Measurements from ENCODE around the gene LRRD1.

Gene LRRD1

GRCh38 chr7:92161271-92161670 lies 17.7 kb downstream of the LRRD1 start:
- ChIA-PET POLR2A (no interaction called here), CTCF (interaction anchor here (0.5 to 0.9 kb wide), 2 partner anchors 12 to 18 kb away, joined by 3 read pairs; partner anchors contain the start of gene LRRD1)
- TF ChIP-seq HDGF (IDR thresholded peaks at IDR 0.05; ENCODE audit: borderline replicate concordance) (no peak), TARDBP (IDR thresholded peaks at IDR 0.05) (no peak), FOXA1 (IDR thresholded peaks at IDR 0.05) (no peak), ARNT (IDR thresholded peaks at IDR 0.05) (no peak), LEF1 (IDR thresholded peaks at IDR 0.05; ENCODE audit: borderline replicate concordance) (no peak)
- DNase-seq (ENCODE audit: extremely low spot score), result no peak

- POLR2A ChIA-PET, result no interaction called here
- TF ChIP-seq SP1 (IDR thresholded peaks at IDR 0.05), result no peak
- no peak for TF ChIP-seq LEF1 (IDR thresholded peaks at IDR 0.05; ENCODE audit: borderline replicate concordance)
- no peak for TF ChIP-seq ZNF384 (IDR thresholded peaks at IDR 0.05)
- no peak for TF ChIP-seq PKNOX1 (IDR thresholded peaks at IDR 0.05)
- no peak for TF ChIP-seq FOXM1 (IDR thresholded peaks at IDR 0.05; ENCODE audit: borderline replicate concordance)
- TF ChIP-seq FOXA1 (IDR thresholded peaks at IDR 0.05), result no peak
- no peak for TF ChIP-seq TARDBP (IDR thresholded peaks at IDR 0.05)
- no peak for TF ChIP-seq FOXK2 (IDR thresholded peaks at IDR 0.05)
- TF ChIP-seq ELF4 (IDR thresholded peaks at IDR 0.05), result no peak
- TF ChIP-seq HDGF (IDR thresholded peaks at IDR 0.05; ENCODE audit: borderline replicate concordance), result no peak
- TF ChIP-seq NFRKB (IDR thresholded peaks at IDR 0.05), result no peak
- TF ChIP-seq ARNT (IDR thresholded peaks at IDR 0.05), result no peak
- no peak for TF ChIP-seq BHLHE40 (IDR thresholded peaks at IDR 0.05; ENCODE audit: borderline replicate concordance)
- TF ChIP-seq SUZ12 (IDR thresholded peaks at IDR 0.05), result no peak
- no peak for TF ChIP-seq L3MBTL2 (conservative IDR thresholded peaks at IDR 0.05)
- TF ChIP-seq CTBP1 (IDR thresholded peaks at IDR 0.05; ENCODE audit: borderline replicate concordance), result no peak
- CTCF ChIA-PET, result interaction anchor here (0.7 kb wide), 1 partner anchor 20 kb away, joined by 3 read pairs; the partner anchor contains the start of gene LRRD1
- DNase-seq (ENCODE audit: extremely low spot score), result no peak
Observed at GRCh38 chr7:92158660-92159575, 20.0 kb downstream of the LRRD1 start.

- ChIA-PET CTCF (no interaction called here), POLR2A (no interaction called here)
- no peak for TF ChIP-seq ELF4 (IDR thresholded peaks at IDR 0.05)
- TF ChIP-seq L3MBTL2 (conservative IDR thresholded peaks at IDR 0.05), result no peak
- TF ChIP-seq CTBP1 (IDR thresholded peaks at IDR 0.05; ENCODE audit: borderline replicate concordance), result no peak
- TF ChIP-seq ZNF384 (IDR thresholded peaks at IDR 0.05), result no peak
- no peak for TF ChIP-seq SP1 (IDR thresholded peaks at IDR 0.05)
- TF ChIP-seq SUZ12 (IDR thresholded peaks at IDR 0.05), result no peak
- no peak for TF ChIP-seq FOXM1 (IDR thresholded peaks at IDR 0.05; ENCODE audit: borderline replicate concordance)
- TF ChIP-seq NFRKB (IDR thresholded peaks at IDR 0.05), result no peak
- TF ChIP-seq PKNOX1 (IDR thresholded peaks at IDR 0.05), result no peak
- no peak for TF ChIP-seq LEF1 (IDR thresholded peaks at IDR 0.05; ENCODE audit: borderline replicate concordance)
- no peak for DNase-seq (ENCODE audit: extremely low spot score)
Observed at GRCh38 chr7:92156990-92157389, 22.0 kb downstream of the LRRD1 start.

- POLR2A ChIA-PET, result no interaction called here
- TF ChIP-seq FOXK2 (IDR thresholded peaks at IDR 0.05) (no peak), HDGF (IDR thresholded peaks at IDR 0.05; ENCODE audit: borderline replicate concordance) (no peak)
- DNase-seq (ENCODE audit: extremely low spot score), result no peak
- CTCF ChIA-PET, result no interaction called here
Observed at GRCh38 chr7:92155108-92155739, 23.7 kb downstream of the LRRD1 start.

GRCh38 chr7:92150450-92151017 lies 28.4 kb downstream of the LRRD1 start:
- no peak for DNase-seq (ENCODE audit: extremely low spot score)
- CTCF ChIA-PET, result interaction anchor here (1.0 kb wide), 1 partner anchor 16 kb away, joined by 3 read pairs; the partner anchor contains the start of gene CYP51A1
- POLR2A ChIA-PET, result no interaction called here
- no peak for TF ChIP-seq SP1 (IDR thresholded peaks at IDR 0.05)
- no peak for TF ChIP-seq TARDBP (IDR thresholded peaks at IDR 0.05)
- TF ChIP-seq ARNT (IDR thresholded peaks at IDR 0.05), result no peak
- no peak for TF ChIP-seq CTBP1 (IDR thresholded peaks at IDR 0.05; ENCODE audit: borderline replicate concordance)
- no peak for TF ChIP-seq FOXK2 (IDR thresholded peaks at IDR 0.05)
- no peak for TF ChIP-seq NFRKB (IDR thresholded peaks at IDR 0.05)
- TF ChIP-seq PKNOX1 (IDR thresholded peaks at IDR 0.05), result no peak
- no peak for TF ChIP-seq SUZ12 (IDR thresholded peaks at IDR 0.05)
- TF ChIP-seq FOXA1 (IDR thresholded peaks at IDR 0.05), result no peak
- no peak for TF ChIP-seq ELF4 (IDR thresholded peaks at IDR 0.05)
- TF ChIP-seq ZNF384 (IDR thresholded peaks at IDR 0.05), result no peak
- no peak for TF ChIP-seq FOXM1 (IDR thresholded peaks at IDR 0.05; ENCODE audit: borderline replicate concordance)
- no peak for TF ChIP-seq BHLHE40 (IDR thresholded peaks at IDR 0.05; ENCODE audit: borderline replicate concordance)
- no peak for TF ChIP-seq L3MBTL2 (conservative IDR thresholded peaks at IDR 0.05)
- no peak for TF ChIP-seq LEF1 (IDR thresholded peaks at IDR 0.05; ENCODE audit: borderline replicate concordance)
- no peak for TF ChIP-seq HDGF (IDR thresholded peaks at IDR 0.05; ENCODE audit: borderline replicate concordance)

Data from HEK293T (cell line).